SH-SY5Y (cell line): ENCODE measurements around the gene HSD3B7.

Experiments used
- GATA2 ChIP-seq: IDR thresholded peaks from 2 replicates; pipeline ENCODE4 v1.6.1; 2011; ENCODE audit warnings: mild to moderate bottlenecking, low read depth, low read length
- GATA3 ChIP-seq: IDR thresholded peaks from 2 replicates; pipeline ENCODE4 v1.6.1; 2011; ENCODE audit warnings: low read depth, mild to moderate bottlenecking, low read length, moderate library complexity

DNA sequence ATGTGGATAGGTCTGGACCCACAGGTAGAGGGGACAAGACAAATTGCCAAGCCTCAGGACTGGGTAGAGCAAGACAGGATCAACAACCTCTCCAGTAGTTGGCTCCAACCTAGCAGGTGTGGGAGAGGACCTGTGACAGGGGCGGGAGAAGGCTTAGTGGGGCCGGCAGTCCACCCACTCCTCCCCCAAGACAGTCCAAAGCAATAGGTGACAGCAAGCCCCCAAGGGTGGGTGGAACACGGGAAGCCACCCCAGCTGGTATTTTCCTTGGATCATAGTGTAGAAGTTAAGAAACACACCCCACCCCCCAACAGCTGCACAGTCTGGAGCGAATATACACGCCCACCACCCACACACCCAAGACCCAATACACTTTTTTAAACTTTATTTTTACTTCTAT, 44.3 kb downstream of the HSD3B7 start:
- TF ChIP-seq GATA3 = no peak
- no peak for TF ChIP-seq GATA2
